A673 (cell line): ENCODE results near the gene MYADM. TPM values are rescaled to one million over a fixed set of nuclear protein-coding genes. Genes with fewer than 3 reads are reported as not detected.

Source experiments
- BruUV-seq: library from RNA; stranded (reverse); fragments of 400-500 nt; replicated peaks from 2 replicates; lab custom pipeline; 2021; lab: Mats Ljungman, UMichigan
- CTCF ChIA-PET: fragments of 300-600 bp; sonication (Branson Sonifier 250); formaldehyde crosslinking; loops from one replicate; lab custom pipeline; 2022; ENCODE audit warnings: antibody characterized with exemption; lab: Charles Lee
- POLR2A ChIA-PET: fragments of 300-600 bp; sonication (Branson Sonifier 250); formaldehyde crosslinking; loops from one replicate; lab custom pipeline; 2022; ENCODE audit warnings: antibody characterized with exemption; ENCODE audit not compliant: low non-redundant PET; lab: Charles Lee
- DNase-seq: peaks from one replicate; pipeline ENCODE4 v3.0.0-alpha.2; 2015; ENCODE audit warnings: low spot score
- H3K27ac ChIP-seq: fragments of 200-600 bp; sonication (generic); 2 replicates; pipeline ENCODE4 v1.5.1; 2016; ENCODE audit warnings: mixed run types, low read depth, mild to moderate bottlenecking, mixed read lengths, antibody characterized with exemption, low read length; ENCODE audit not compliant: poor library complexity, severe bottlenecking
- H3K27me3 ChIP-seq: fragments of 200-600 bp; sonication (generic); replicated peaks from 2 replicates; pipeline ENCODE4 v1.6.1; 2017; ENCODE audit warnings: mixed run types, low read depth, mild to moderate bottlenecking, mixed read lengths, antibody characterized with exemption, low read length; ENCODE audit not compliant: insufficient read depth, poor library complexity
- H3K36me3 ChIP-seq: fragments of 200-600 bp; sonication (generic); 2 replicates; pipeline ENCODE4 v1.6.1; 2016; ENCODE audit warnings: mixed run types, mild to moderate bottlenecking, mixed read lengths, antibody characterized with exemption, low read length; ENCODE audit not compliant: insufficient read depth, poor library complexity, severe bottlenecking
- H3K4me1 ChIP-seq: fragments of 200-600 bp; sonication (generic); 2 replicates; pipeline ENCODE4 v1.6.1; 2017; ENCODE audit warnings: mixed run types, mild to moderate bottlenecking, mixed read lengths, antibody characterized with exemption, low read length; ENCODE audit not compliant: insufficient read depth, poor library complexity, severe bottlenecking
- H3K4me3 ChIP-seq: fragments of 200-600 bp; sonication (generic); 2 replicates; pipeline ENCODE4 v1.5.1; 2016; ENCODE audit warnings: low read depth, mixed run types, mild to moderate bottlenecking, mixed read lengths, low read length; ENCODE audit not compliant: poor library complexity, severe bottlenecking
- H3K9me3 ChIP-seq: fragments of 200-600 bp; sonication (generic); 2 replicates; pipeline ENCODE4 v1.6.1; 2016; ENCODE audit warnings: mixed run types, low read depth, mild to moderate bottlenecking, mixed read lengths, antibody characterized with exemption, low read length; ENCODE audit not compliant: poor library complexity, severe bottlenecking
- EZH2 ChIP-seq: fragments of 200-600 bp; sonication (generic); IDR thresholded peaks from 2 replicates; pipeline ENCODE4 v1.6.1; 2017; ENCODE audit warnings: borderline replicate concordance, low read depth, mild to moderate bottlenecking, mixed read lengths, antibody characterized with exemption, low read length; ENCODE audit not compliant: poor library complexity, severe bottlenecking
- intact Hi-C: fragments of 100-400 bp; cut with micrococcal nuclease; formaldehyde crosslinking; loops from one replicate; pipeline ENCODE4 v1.10.0; 2022; ENCODE audit not compliant: unreplicated experiment
- total RNA-seq: library from RNA; stranded (reverse); gene quantifications from 2 replicates; pipeline ENCODE4 v1.2.3, GENCODE V29; 2021
- TF ChIP-seq, protein P1 (sequence below): fragments of 300-800, 200-600 bp; sonication (generic); conservative IDR thresholded peaks from 2 replicates; pipeline ENCODE4 v1.5.1; 2017; ENCODE audit warnings: low read depth, mild to moderate bottlenecking, antibody characterized with exemption, low read length, moderate library complexity, mixed read lengths

MYADM gene
- total RNA-seq, 1 experiment from 2014 or later, result 53.2 TPM

DNA sequence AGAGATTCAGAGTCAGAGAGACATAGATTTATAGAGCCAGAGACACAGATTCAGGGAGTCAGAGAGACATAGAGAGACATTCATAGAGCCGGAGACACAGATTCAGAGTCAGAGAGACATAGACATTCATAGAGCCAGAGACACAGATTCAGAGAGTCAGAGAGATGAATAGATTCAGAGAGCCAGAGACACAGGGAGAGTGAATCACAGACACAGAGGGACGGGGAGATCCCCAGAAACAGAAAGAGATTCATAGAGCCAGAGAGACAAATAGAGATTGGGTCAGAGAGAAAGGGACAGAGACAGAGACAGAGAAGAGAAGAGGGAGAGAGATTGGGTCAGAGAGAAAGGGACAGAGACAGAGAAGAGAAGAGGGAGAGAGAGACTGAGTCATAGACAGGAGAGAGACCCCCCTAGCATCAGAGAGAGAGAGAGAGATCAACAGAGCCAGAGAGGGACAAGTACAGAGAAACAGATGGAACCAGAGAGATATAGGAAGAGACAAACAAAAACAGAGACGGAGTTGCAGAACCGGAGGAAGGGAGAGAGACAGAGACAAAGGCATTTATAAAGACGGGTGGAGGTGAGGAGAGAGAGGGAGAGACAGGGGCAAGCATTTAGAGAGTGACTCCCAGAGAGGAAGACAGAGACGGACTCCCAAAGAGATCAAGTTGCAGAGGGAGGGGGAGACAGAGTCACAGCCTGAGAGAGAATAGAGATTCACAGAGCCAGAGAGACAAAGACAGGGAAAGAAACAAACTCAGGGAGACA is 13.2 kb downstream of the MYADM start:
- CTCF ChIA-PET, result interaction anchor here (1.0 kb wide), 1 partner anchor 149 kb away, joined by 4 read pairs; no protein-coding TSS in a partner anchor
- TF ChIP-seq EZH2, result no peak
- TF ChIP-seq, protein P1, sequence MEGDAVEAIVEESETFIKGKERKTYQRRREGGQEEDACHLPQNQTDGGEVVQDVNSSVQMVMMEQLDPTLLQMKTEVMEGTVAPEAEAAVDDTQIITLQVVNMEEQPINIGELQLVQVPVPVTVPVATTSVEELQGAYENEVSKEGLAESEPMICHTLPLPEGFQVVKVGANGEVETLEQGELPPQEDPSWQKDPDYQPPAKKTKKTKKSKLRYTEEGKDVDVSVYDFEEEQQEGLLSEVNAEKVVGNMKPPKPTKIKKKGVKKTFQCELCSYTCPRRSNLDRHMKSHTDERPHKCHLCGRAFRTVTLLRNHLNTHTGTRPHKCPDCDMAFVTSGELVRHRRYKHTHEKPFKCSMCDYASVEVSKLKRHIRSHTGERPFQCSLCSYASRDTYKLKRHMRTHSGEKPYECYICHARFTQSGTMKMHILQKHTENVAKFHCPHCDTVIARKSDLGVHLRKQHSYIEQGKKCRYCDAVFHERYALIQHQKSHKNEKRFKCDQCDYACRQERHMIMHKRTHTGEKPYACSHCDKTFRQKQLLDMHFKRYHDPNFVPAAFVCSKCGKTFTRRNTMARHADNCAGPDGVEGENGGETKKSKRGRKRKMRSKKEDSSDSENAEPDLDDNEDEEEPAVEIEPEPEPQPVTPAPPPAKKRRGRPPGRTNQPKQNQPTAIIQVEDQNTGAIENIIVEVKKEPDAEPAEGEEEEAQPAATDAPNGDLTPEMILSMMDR, result no peak
- POLR2A ChIA-PET, result no interaction called here
- peaks cover 28% of the 10 kb centered on the region for H3K4me1 ChIP-seq
- BruUV-seq, result no TSS peak
- H3K27me3 ChIP-seq, result peaks cover 25% of the 10 kb centered on the region
- H3K36me3 ChIP-seq, result peaks cover under 1% of the 10 kb centered on the region
- peak overlapping the region; percentile 46 for H3K4me3 ChIP-seq
- DNase-seq, result no peak
- intact Hi-C loops, result no loop called here
- H3K27ac ChIP-seq, result no peak overlapping the region
- no peaks in the 10 kb centered on the region for H3K9me3 ChIP-seq

DNA sequence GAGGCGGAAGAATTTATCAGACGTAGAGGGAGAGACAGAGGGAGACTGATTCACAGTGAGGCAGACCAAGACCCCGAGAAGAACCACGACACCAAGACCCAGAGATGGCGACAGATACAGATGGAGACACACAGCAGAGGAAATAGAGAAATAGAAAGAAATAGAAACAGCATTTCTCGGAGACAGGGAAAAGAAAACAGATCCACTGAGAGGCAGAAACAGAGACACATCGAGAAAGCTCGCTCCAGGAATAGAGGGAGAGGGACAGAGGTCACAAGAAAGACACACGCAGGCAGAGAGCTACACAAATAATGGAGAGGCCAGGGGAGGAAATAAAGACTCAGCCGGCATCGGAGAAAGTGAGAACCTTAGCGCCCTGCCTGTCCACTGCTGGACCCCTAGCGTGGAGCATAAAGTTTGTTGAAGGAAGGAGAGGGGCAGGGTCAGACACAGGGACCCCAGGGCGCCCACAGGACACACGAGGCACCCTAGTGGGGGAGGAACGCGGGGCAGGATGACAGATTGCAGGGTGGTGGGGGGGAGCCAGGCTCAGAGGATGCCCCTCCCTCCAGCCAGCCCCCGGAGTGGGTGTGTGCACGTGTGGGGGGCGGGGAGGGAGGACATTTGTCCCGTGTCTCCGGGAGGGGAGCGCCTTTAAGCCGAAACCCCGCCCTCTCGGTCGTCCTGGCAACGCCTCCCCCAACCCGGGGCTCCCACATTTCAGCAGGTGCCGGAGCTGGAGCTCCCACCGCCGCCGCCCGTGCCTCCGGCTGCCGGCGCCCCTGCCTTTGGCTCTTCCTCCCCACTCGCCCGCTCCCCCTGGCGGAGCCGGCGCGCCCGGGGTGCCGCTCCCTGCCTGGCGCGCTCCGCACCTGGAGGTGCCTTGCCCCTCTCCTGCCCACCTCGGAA is 14.1 kb downstream of the MYADM start, which contains the start of gene PRKCG:
Gene PRKCG (plus strand): TSS at position 716 of the 909 bp plus-strand sequence. CDS start 298 bp downstream, outside the sequence.
- no TSS peak for BruUV-seq
- Histone ChIP-seq H3K4me1 (peaks cover 28% of the 10 kb centered on the region), H3K27me3 (peaks cover 25% of the 10 kb centered on the region), H3K9me3 (no peaks in the 10 kb centered on the region), H3K4me3 (peak within 1 kb of the TSS; percentile 46), H3K27ac (no peak within 1 kb of the TSS), H3K36me3 (no peaks in the 10 kb centered on the region)
- ChIA-PET POLR2A (interaction anchor here (0.7 kb wide), 1 partner anchor 9 kb away, joined by 3 read pairs; no protein-coding TSS in a partner anchor), CTCF (interaction anchor here (1.0 kb wide), 1 partner anchor 148 kb away, joined by 4 read pairs; no protein-coding TSS in a partner anchor)
- DNase-seq, result peak; percentile 62
- intact Hi-C loops, result no loop called here
- no peak for TF ChIP-seq EZH2
- TF ChIP-seq, protein P1, result peak; percentile 56

DNA sequence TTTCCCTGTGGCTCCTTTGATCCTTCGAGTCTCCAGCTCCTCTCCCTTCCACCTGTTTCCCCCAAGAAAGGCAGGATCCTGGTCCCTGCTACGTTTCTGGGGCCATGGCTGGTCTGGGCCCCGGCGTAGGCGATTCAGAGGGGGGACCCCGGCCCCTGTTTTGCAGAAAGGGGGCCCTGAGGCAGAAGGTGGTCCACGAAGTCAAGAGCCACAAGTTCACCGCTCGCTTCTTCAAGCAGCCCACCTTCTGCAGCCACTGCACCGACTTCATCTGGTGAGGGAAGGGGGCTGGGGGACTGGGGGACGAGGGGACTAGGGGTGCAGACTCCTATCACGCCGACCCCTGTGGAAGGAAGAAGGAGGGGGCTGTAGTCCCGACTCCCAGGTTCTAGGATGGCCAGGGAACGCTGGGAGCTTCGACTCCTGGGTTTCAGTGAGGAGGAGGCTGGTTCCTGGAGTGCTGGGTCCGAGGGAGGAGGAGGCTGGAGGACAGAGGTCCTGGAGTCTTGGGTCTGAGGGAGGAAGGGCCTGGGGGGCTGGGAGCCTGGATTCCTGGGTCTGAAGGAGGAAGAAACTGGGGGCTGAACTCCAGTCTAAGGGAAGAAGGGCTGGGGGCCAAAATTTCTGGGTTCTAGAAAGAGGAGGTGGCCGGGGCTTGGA is 14.8 kb downstream of the MYADM start:
- DNase-seq, result no peak
- no TSS peak for BruUV-seq
- no peak for TF ChIP-seq EZH2
- TF ChIP-seq, protein P1, result 0 out of 2 replicates have a peak, but pooled peaks have one; percentile 28
- H3K27ac ChIP-seq, result no peak overlapping the region
- H3K4me1 ChIP-seq, result peaks cover 28% of the 10 kb centered on the region
- intact Hi-C loops, result no loop called here
- peak overlapping the region; percentile 46 for H3K4me3 ChIP-seq
- no peaks in the 10 kb centered on the region for H3K36me3 ChIP-seq
- H3K27me3 ChIP-seq, result peaks cover 25% of the 10 kb centered on the region
- CTCF ChIA-PET, result interaction anchor here (0.6 kb wide), 1 partner anchor 29 kb away, joined by 3 read pairs; no protein-coding TSS in a partner anchor
- H3K9me3 ChIP-seq, result no peaks in the 10 kb centered on the region
- POLR2A ChIA-PET, result interaction anchor here (0.7 kb wide), 1 partner anchor 10 kb away, joined by 3 read pairs; no protein-coding TSS in a partner anchor
